Esophagus muscularis mucosa (tissue), 4 donors: ENCODE results near the gene IPO9.
"Not testable (repeated sequence)": the region's sequence is repeated elsewhere in the genome, so short reads cannot be mapped to it uniquely, and the experiment has no call there.

Experiments
- CTCF ChIP-seq, 3 experiments: fragments of 200-600 bp in 2 of 3; fragments of 450-650 bp in 1 of 3; sonication (generic) in 2 of 3; IDR thresholded peaks; one replicate each; pipeline ENCODE4 v1.5.1; 2017 to 2019; ENCODE audit warnings: antibody characterized with exemption in 3 of 3, mild to moderate bottlenecking in 2 of 3, moderate library complexity in 1 of 3
- EP300 ChIP-seq: sonication (generic); formaldehyde crosslinking; IDR thresholded peaks from one replicate; pipeline ENCODE4 v1.6.1; 2017; ENCODE audit warnings: antibody characterized with exemption
- POLR2A ChIP-seq: fragments of 450-650 bp; IDR thresholded peaks from one replicate; pipeline ENCODE4 v1.6.1; 2017; ENCODE audit warnings: antibody characterized with exemption, moderate library complexity, mild to moderate bottlenecking, low read depth
- POLR2AphosphoS5 ChIP-seq, 2 donors: sonication (generic); formaldehyde crosslinking; IDR thresholded peaks; one replicate each; pipeline ENCODE4 v1.6.1; 2017; ENCODE audit warnings: antibody characterized with exemption in 2 of 2

DNA sequence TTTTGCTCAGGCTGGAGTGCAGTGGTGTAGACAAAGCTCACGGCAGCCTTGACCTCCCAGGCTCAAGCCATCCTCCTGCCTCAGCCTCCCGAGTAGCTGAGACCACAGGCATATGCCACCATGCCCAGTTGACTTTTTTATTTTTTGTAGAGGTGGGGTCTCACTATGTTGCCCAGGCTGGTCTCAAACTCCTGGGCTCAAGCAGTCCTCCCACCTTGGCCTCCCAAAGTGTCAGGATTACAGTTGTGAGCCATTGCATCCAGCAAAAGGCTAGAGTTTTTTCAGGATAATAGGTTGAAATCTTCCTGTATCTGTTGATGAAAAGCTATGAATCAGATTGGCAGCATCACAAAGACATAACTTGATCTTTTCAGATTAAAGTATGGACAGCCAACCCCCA lies 27.8 kb downstream of the IPO9 start:
- TF ChIP-seq POLR2AphosphoS5 (IDR thresholded peaks at IDR 0.05); POLR2A; EP300; CTCF (IDR thresholded peaks at IDR 0.05): not testable (repeated sequence)
